ENCODE data around the gene KBTBD12.

DNA sequence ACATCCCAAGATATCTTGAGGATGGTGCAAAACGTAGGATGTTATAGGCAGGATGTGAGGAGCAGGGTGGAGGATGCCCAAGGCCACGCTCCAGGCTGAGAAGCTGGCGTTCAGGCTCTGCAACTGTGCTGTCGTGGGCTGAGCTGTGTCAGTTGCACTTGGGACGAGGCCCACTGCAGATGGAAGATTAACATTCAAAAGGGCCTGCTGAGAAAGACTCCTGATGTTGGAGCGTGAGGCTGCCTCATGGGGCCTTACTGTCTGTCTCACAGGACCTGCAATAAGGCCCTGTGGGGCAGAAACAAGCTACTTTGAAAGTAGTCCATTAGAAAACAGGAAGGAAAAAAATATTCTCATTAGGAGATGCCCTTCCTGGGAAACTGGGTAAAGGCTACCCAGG, 76.6 kb downstream of the KBTBD12 start:
- TF ChIP-seq, protein P1, sequence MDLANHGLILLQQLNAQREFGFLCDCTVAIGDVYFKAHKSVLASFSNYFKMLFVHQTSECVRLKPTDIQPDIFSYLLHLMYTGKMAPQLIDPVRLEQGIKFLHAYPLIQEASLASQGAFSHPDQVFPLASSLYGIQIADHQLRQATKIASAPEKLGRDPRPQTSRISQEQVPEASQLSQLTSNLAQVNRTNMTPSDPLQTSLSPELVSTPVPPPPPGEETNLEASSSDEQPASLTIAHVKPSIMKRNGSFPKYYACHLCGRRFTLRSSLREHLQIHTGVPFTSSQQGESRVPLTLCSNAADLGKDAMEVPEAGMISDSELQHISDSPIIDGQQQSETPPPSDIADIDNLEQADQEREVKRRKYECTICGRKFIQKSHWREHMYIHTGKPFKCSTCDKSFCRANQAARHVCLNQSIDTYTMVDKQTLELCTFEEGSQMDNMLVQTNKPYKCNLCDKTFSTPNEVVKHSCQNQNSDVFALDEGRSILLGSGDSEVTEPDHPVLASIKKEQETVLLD (CRISPR knock-in tag; IDR thresholded peaks at IDR 0.05; ENCODE audit: low read depth), result no peak
- TF ChIP-seq MYC (CRISPR knock-in tag; IDR thresholded peaks at IDR 0.05; ENCODE audit: borderline replicate concordance) (no peak), SP1 (IDR thresholded peaks at IDR 0.05) (no peak), SP1 (CRISPR knock-in tag; IDR thresholded peaks at IDR 0.05) (no peak), POLR2A (IDR thresholded peaks at IDR 0.05; ENCODE audit: insufficient read depth in 1 of 2, low read depth in 2 of 2, low read length in 2 of 2) (no peak), ZBTB1 (CRISPR knock-in tag; IDR thresholded peaks at IDR 0.05; ENCODE audit: borderline replicate concordance) (no peak), STAT5B (CRISPR knock-in tag; IDR thresholded peaks at IDR 0.05) (no peak), EP300 (IDR thresholded peaks at IDR 0.05; ENCODE audit: low read depth in 2 of 2, low read length in 2 of 2) (no peak), EP300 (CRISPR knock-in tag; IDR thresholded peaks at IDR 0.05; ENCODE audit: borderline replicate concordance) (no peak), ETV5 (CRISPR knock-in tag; IDR thresholded peaks at IDR 0.05; ENCODE audit: borderline replicate concordance) (no peak), ZBTB7A (CRISPR knock-in tag; IDR thresholded peaks at IDR 0.05) (no peak)
- TF ChIP-seq, protein P2, sequence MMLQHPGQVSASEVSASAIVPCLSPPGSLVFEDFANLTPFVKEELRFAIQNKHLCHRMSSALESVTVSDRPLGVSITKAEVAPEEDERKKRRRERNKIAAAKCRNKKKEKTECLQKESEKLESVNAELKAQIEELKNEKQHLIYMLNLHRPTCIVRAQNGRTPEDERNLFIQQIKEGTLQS (CRISPR knock-in tag; IDR thresholded peaks at IDR 0.05), result no peak
- TF ChIP-seq, protein P3, sequence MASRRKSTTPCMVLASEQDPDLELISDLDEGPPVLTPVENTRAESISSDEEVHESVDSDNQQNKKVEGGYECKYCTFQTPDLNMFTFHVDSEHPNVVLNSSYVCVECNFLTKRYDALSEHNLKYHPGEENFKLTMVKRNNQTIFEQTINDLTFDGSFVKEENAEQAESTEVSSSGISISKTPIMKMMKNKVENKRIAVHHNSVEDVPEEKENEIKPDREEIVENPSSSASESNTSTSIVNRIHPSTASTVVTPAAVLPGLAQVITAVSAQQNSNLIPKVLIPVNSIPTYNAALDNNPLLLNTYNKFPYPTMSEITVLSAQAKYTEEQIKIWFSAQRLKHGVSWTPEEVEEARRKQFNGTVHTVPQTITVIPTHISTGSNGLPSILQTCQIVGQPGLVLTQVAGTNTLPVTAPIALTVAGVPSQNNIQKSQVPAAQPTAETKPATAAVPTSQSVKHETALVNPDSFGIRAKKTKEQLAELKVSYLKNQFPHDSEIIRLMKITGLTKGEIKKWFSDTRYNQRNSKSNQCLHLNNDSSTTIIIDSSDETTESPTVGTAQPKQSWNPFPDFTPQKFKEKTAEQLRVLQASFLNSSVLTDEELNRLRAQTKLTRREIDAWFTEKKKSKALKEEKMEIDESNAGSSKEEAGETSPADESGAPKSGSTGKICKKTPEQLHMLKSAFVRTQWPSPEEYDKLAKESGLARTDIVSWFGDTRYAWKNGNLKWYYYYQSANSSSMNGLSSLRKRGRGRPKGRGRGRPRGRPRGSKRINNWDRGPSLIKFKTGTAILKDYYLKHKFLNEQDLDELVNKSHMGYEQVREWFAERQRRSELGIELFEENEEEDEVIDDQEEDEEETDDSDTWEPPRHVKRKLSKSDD (CRISPR knock-in tag; IDR thresholded peaks at IDR 0.05; ENCODE audit: low read depth), result no peak
- TF ChIP-seq, protein P4, sequence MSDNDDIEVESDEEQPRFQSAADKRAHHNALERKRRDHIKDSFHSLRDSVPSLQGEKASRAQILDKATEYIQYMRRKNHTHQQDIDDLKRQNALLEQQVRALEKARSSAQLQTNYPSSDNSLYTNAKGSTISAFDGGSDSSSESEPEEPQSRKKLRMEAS (IDR thresholded peaks at IDR 0.05), result no peak
- TF ChIP-seq, protein P5, sequence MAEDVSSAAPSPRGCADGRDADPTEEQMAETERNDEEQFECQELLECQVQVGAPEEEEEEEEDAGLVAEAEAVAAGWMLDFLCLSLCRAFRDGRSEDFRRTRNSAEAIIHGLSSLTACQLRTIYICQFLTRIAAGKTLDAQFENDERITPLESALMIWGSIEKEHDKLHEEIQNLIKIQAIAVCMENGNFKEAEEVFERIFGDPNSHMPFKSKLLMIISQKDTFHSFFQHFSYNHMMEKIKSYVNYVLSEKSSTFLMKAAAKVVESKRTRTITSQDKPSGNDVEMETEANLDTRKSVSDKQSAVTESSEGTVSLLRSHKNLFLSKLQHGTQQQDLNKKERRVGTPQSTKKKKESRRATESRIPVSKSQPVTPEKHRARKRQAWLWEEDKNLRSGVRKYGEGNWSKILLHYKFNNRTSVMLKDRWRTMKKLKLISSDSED (CRISPR knock-in tag; IDR thresholded peaks at IDR 0.05), result no peak

Data from HepG2 (cell line).